Esophagus muscularis mucosa (tissue), 4 donors: ENCODE data around the gene ROBO2. TPM values are rescaled to one million over a fixed set of nuclear protein-coding genes. Genes with fewer than 3 reads are reported as not detected.

ENCODE experiments used
- DNase-seq: peaks from one replicate; pipeline ENCODE4 v3.0.0-alpha.2; 2017; ENCODE audit errors: extremely low spot score
- H3K27ac ChIP-seq, 4 donors: fragments of 200-600 bp; sonication (generic); replicated peaks in 1 of 4; 1 replicate in 3 of 4; 2 replicates in 1 of 4; pipeline ENCODE4 v1.5.1; 2016 to 2019; ENCODE audit warnings: mild to moderate bottlenecking in 1 of 4
- H3K27me3 ChIP-seq, 4 donors: fragments of 200-600 bp; sonication (generic); one replicate each; pipeline versions ENCODE4 v1.5.1 to v1.6.0; 2016 to 2019
- H3K36me3 ChIP-seq, 4 donors: fragments of 200-600 bp; sonication (generic); one replicate each; pipeline ENCODE4 v1.5.1; 2016 to 2019
- H3K4me1 ChIP-seq, 4 donors: fragments of 200-600 bp; sonication (generic); one replicate each; pipeline ENCODE4 v1.5.1; 2016 to 2019
- H3K4me3 ChIP-seq, 4 donors: fragments of 200-600 bp; sonication (generic); 1 replicate in 2 of 4; 2 replicates in 2 of 4; pipeline ENCODE4 v1.5.1; 2016 to 2019; ENCODE audit warnings: mild to moderate bottlenecking in 4 of 4, moderate library complexity in 1 of 4
- H3K9me3 ChIP-seq, 4 donors: fragments of 200-600 bp; sonication (generic); 1 replicate in 3 of 4; 2 replicates in 1 of 4; pipeline ENCODE4 v1.5.1; 2016 to 2019
- EP300 ChIP-seq: sonication (generic); formaldehyde crosslinking; IDR thresholded peaks from one replicate; pipeline ENCODE4 v1.6.1; 2017; ENCODE audit warnings: antibody characterized with exemption
- POLR2A ChIP-seq: fragments of 450-650 bp; IDR thresholded peaks from one replicate; pipeline ENCODE4 v1.6.1; 2017; ENCODE audit warnings: antibody characterized with exemption, moderate library complexity, mild to moderate bottlenecking, low read depth
- POLR2AphosphoS5 ChIP-seq, 2 donors: sonication (generic); formaldehyde crosslinking; IDR thresholded peaks; one replicate each; pipeline ENCODE4 v1.6.1; 2017; ENCODE audit warnings: antibody characterized with exemption in 2 of 2
- WGBS: methylation state at CpG from one replicate; pipeline ENCODE4 v1.1.5; 2018; 5-methylcytosine and 5-hydroxymethylcytosine counted together
- intact Hi-C: fragments of 100-400 bp; cut with DNase I; formaldehyde crosslinking; loops from one replicate; pipeline ENCODE4 v1.15.1; 2023
- total RNA-seq, 4 donors: library from RNA; depleted of rRNA; stranded (reverse); fragments of >200 nt; gene quantifications; one replicate each; pipeline versions ENCODE4 v1.1.0 to v1.2.1, GENCODE V29; 2016
- TF ChIP-seq, protein P1 (sequence below), 3 experiments: fragments of 200-600 bp in 2 of 3; fragments of 450-650 bp in 1 of 3; sonication (generic) in 2 of 3; IDR thresholded peaks; one replicate each; pipeline ENCODE4 v1.5.1; 2017 to 2019; ENCODE audit warnings: antibody characterized with exemption in 3 of 3, mild to moderate bottlenecking in 2 of 3, moderate library complexity in 1 of 3

The ROBO2 gene
- total RNA-seq, 4 donors from 2014 or later: 0.83 to 2.1 (median 1.3) TPM

- H3K4me3 ChIP-seq: no peak overlapping the region
- TF ChIP-seq POLR2AphosphoS5 (IDR thresholded peaks at IDR 0.05): no peak
- TF ChIP-seq EP300: no peak
- no peak for TF ChIP-seq POLR2A
- TF ChIP-seq, protein P1, sequence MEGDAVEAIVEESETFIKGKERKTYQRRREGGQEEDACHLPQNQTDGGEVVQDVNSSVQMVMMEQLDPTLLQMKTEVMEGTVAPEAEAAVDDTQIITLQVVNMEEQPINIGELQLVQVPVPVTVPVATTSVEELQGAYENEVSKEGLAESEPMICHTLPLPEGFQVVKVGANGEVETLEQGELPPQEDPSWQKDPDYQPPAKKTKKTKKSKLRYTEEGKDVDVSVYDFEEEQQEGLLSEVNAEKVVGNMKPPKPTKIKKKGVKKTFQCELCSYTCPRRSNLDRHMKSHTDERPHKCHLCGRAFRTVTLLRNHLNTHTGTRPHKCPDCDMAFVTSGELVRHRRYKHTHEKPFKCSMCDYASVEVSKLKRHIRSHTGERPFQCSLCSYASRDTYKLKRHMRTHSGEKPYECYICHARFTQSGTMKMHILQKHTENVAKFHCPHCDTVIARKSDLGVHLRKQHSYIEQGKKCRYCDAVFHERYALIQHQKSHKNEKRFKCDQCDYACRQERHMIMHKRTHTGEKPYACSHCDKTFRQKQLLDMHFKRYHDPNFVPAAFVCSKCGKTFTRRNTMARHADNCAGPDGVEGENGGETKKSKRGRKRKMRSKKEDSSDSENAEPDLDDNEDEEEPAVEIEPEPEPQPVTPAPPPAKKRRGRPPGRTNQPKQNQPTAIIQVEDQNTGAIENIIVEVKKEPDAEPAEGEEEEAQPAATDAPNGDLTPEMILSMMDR (IDR thresholded peaks at IDR 0.05): no peak
- peaks cover 0 to 21% (median 13%) of the 10 kb centered on the region in 4 donors for H3K9me3 ChIP-seq
- no peaks in the 10 kb centered on the region for H3K36me3 ChIP-seq
- H3K4me1 ChIP-seq: no peaks in the 10 kb centered on the region
- no peak overlapping the region for H3K27ac ChIP-seq
- 48% methylated on average over 2 of the region's 2 CpGs for WGBS
- DNase-seq: no peak
- H3K27me3 ChIP-seq: no peaks in the 10 kb centered on the region
- intact Hi-C loops: no loop called here
These were observed 642.3 kb downstream of the ROBO2 start for GRCh38 chr3:77682162-77682561.

DNA sequence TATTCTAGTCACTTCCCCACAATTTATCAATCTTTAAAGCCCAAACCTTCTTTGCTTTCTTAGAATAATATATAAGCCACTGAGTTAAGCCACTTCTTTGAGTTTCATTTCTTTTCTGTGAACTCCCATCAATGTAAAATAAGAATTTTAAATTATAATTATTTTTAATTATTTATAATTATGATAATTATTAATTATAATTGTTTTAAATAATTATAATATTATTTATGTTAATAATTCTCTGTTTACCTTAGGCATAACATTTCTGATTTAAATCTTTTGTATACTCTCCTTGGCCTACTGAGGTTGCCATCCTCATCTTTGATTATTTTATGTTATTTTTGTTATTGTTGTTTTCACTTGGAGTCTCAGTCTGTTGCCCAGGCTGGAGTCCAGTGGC, 644.2 kb downstream of the ROBO2 start:
- no peaks in the 10 kb centered on the region for H3K4me1 ChIP-seq
- H3K4me3 ChIP-seq: no peak overlapping the region
- H3K27me3 ChIP-seq: no peaks in the 10 kb centered on the region
- H3K9me3 ChIP-seq: peaks cover 0 to 21% (median 13%) of the 10 kb centered on the region in 4 donors
- intact Hi-C loops: no loop called here
- H3K36me3 ChIP-seq: no peaks in the 10 kb centered on the region
- no peak for DNase-seq
- TF ChIP-seq POLR2AphosphoS5 (IDR thresholded peaks at IDR 0.05) (no peak), EP300 (no peak), POLR2A (no peak)
- TF ChIP-seq, protein P1 (IDR thresholded peaks at IDR 0.05): no peak
- no peak overlapping the region for H3K27ac ChIP-seq

DNA sequence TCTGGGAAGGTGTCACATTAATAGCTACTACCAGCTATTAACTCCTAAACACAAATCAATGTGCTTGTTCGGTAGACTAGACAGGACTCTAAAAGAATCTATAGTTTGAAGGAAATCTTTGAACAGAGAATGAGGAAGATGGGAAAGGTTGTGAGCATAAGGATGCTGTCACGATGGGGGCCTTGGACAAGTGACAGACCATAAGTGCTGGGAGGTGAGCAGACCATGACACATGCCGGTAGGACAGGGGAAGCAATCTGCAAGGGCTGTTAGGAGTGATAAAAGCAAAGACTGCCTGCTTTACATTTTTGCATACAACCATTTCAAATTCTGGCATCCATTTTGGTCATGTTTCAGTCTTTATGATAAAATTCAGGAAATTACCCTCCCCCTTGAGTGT, 645.8 kb downstream of the ROBO2 start:
- Histone ChIP-seq H3K27ac (no peak overlapping the region), H3K4me3 (no peak overlapping the region), H3K27me3 (no peaks in the 10 kb centered on the region), H3K9me3 (peaks cover 0 to 20% (median 13%) of the 10 kb centered on the region in 4 donors), H3K36me3 (no peaks in the 10 kb centered on the region), H3K4me1 (no peaks in the 10 kb centered on the region)
- no peak for DNase-seq
- 66% methylated on average over 3 of the region's 3 CpGs for WGBS
- intact Hi-C loops: no loop called here
- TF ChIP-seq POLR2AphosphoS5 (IDR thresholded peaks at IDR 0.05): no peak

DNA sequence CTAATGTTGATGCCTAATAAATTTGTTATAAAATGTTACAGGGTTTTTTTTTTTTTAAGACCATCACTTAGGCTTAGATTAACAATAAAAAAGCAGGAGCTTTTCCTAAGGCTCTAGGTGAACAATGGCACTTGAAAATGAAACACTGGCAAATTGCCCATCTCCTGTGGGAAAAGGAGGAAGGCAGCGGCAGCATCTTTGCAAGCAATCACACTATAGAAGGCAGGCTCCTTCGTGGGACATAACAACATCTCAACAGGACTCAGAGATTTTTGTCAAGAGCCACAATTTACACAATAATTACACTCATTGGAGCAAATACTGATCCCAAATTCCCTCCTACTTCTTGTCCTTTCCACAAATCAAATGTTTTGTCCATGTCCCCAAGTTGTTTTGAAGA, 646.7 kb downstream of the ROBO2 start:
- peaks cover 0 to 12% (median 10%) of the 10 kb centered on the region in 4 donors for H3K9me3 ChIP-seq
- intact Hi-C loops: no loop called here
- H3K27ac ChIP-seq: no peak overlapping the region
- H3K4me1 ChIP-seq: no peaks in the 10 kb centered on the region
- no peaks in the 10 kb centered on the region for H3K36me3 ChIP-seq
- WGBS: 24% methylated on average over 2 of the region's 2 CpGs
- TF ChIP-seq, protein P1 (IDR thresholded peaks at IDR 0.05): no peak
- no peak for TF ChIP-seq POLR2A
- no peak for TF ChIP-seq POLR2AphosphoS5 (IDR thresholded peaks at IDR 0.05)
- TF ChIP-seq EP300: no peak
- no peak for DNase-seq
- no peaks in the 10 kb centered on the region for H3K27me3 ChIP-seq
- no peak overlapping the region for H3K4me3 ChIP-seq

DNA sequence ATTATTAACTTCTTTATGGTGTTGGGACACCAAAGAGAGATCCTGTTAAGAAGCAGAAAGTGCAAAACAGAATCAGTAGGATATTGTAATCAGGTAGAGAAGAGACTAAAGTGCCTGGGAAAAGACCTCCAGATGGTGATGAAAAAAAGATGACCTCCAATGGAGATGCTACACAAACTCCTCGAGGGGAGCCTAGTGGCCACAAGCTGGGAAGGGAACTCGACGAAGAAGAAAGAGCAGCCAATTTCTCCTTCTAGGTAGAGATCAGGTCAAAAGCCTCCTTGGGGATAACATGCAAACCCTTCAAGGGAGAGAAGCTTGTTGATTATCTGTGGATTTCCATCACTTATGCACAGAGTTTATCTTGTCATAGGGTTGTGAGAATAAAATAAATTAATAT, 647.6 kb downstream of the ROBO2 start:
- Histone ChIP-seq H3K36me3 (no peaks in the 10 kb centered on the region), H3K27ac (no peak overlapping the region), H3K4me1 (no peaks in the 10 kb centered on the region), H3K4me3 (no peak overlapping the region), H3K9me3 (peaks cover 0 to 4% (median under 1%) of the 10 kb centered on the region in 4 donors), H3K27me3 (no peaks in the 10 kb centered on the region)
- DNase-seq: no peak
- intact Hi-C loops: no loop called here
- 48% methylated on average over 3 of the region's 3 CpGs for WGBS
- TF ChIP-seq POLR2A (no peak), POLR2AphosphoS5 (IDR thresholded peaks at IDR 0.05) (no peak), EP300 (no peak)
- TF ChIP-seq, protein P1 (IDR thresholded peaks at IDR 0.05): no peak
